NCI-H1105 treated with DMSO at 0.1 percent for 48 hours (cell line): Measurements from ENCODE around the gene REG1A.

Experiments used
- DNase-seq: peaks from one replicate; lab custom pipeline; 2025; lab: John Stamatoyannopoulos, UW

Gene REG1A

GRCh38 chr2:79125721-79125985 is 5.4 kb downstream of the REG1A start:
- no peak for DNase-seq

- no peak for DNase-seq
Measured at GRCh38 chr2:79128406-79128805, 8.1 kb downstream of the REG1A start.

- no peak for DNase-seq
Measured at GRCh38 chr2:79129260-79129659, 9.0 kb downstream of the REG1A start.

GRCh38 chr2:79129804-79130203 is 9.5 kb downstream of the REG1A start:
- DNase-seq, result no peak

GRCh38 chr2:79131687-79132086 is 11.4 kb downstream of the REG1A start:
- no peak for DNase-seq

GRCh38 chr2:79138385-79138784 is 18.1 kb downstream of the REG1A start:
- DNase-seq, result no peak

GRCh38 chr2:79139423-79139822 is 19.1 kb downstream of the REG1A start:
- DNase-seq, result no peak

- DNase-seq, result no peak
Measured at GRCh38 chr2:79155826-79156476, 35.7 kb downstream of the REG1A start.

GRCh38 chr2:79159030-79159429 is 38.7 kb downstream of the REG1A start:
- no peak for DNase-seq

GRCh38 chr2:79159653-79160052 is 39.4 kb downstream of the REG1A start, which contains the start of gene REG3A:
REG3A (minus strand) TSS chr2:79159753; CDS start chr2:79159405, 348 bp downstream.
- no peak for DNase-seq

- no peak for DNase-seq
Measured at GRCh38 chr2:79162132-79162531, 41.8 kb downstream of the REG1A start.

- no peak for DNase-seq
Measured at GRCh38 chr2:79162801-79163200, 42.5 kb downstream of the REG1A start.

- DNase-seq, result no peak
Measured at GRCh38 chr2:79171348-79171958, 51.2 kb downstream of the REG1A start.
